OCI-LY7 (cell line): Measurements from ENCODE around the gene GPRIN3. TPM values are rescaled to one million over a fixed set of nuclear protein-coding genes. Genes with fewer than 3 reads are reported as not detected.

Experiments used
- BruUV-seq: library from RNA; stranded (reverse); fragments of 400-500 nt; replicated peaks from 2 replicates; lab custom pipeline; 2021; lab: Mats Ljungman, UMichigan
- CTCF ChIA-PET: fragments of 300-600 bp; sonication (Branson Sonifier 250); formaldehyde crosslinking; loops from one replicate; lab custom pipeline; 2022; ENCODE audit warnings: antibody characterized with exemption; ENCODE audit not compliant: unreplicated experiment; lab: Charles Lee
- POLR2A ChIA-PET: fragments of 300-600 bp; sonication (Branson Sonifier 250); formaldehyde crosslinking; loops from one replicate; lab custom pipeline; 2022; ENCODE audit warnings: antibody characterized with exemption; lab: Charles Lee
- DNase-seq: peaks from one replicate; pipeline ENCODE4 v3.0.0-alpha.2; 2015; ENCODE audit warnings: low spot score
- H2AFZ ChIP-seq: fragments of 200-600 bp; sonication (generic), shearing (Covaris generic); 2 replicates; pipeline ENCODE4 v1.6.1; 2014; ENCODE audit warnings: mild to moderate bottlenecking, antibody characterized with exemption, low read length, moderate library complexity
- H3K27ac ChIP-seq: fragments of 200-600 bp; sonication (generic); 2 replicates; pipeline ENCODE4 v1.5.1; 2014; ENCODE audit warnings: mixed run types, low read depth, mild to moderate bottlenecking, moderate library complexity, low read length, inconsistent platforms; ENCODE audit not compliant: poor library complexity, severe bottlenecking
- H3K36me3 ChIP-seq: fragments of 200-600 bp; sonication (generic); 2 replicates; pipeline ENCODE4 v1.6.1; 2014; ENCODE audit warnings: mild to moderate bottlenecking, antibody characterized with exemption, low read length, moderate library complexity, mixed read lengths; ENCODE audit not compliant: insufficient read depth
- H3K4me1 ChIP-seq: fragments of 200-600 bp; sonication (generic); 2 replicates; pipeline ENCODE4 v1.5.1; 2014; ENCODE audit warnings: mild to moderate bottlenecking, low read length; ENCODE audit not compliant: insufficient read depth, poor library complexity, severe bottlenecking
- H3K4me2 ChIP-seq: fragments of 200-600 bp; sonication (generic); 2 replicates; pipeline ENCODE4 v1.6.1; 2014; ENCODE audit warnings: mild to moderate bottlenecking, low read length
- H3K4me3 ChIP-seq: fragments of 200-600 bp; sonication (generic); 2 replicates; pipeline ENCODE4 v1.5.1; 2014; ENCODE audit warnings: mild to moderate bottlenecking, low read depth, low read length; ENCODE audit not compliant: poor library complexity, severe bottlenecking
- H3K79me2 ChIP-seq: fragments of 200-600 bp; sonication (generic); 2 replicates; pipeline ENCODE4 v1.6.1; 2016; ENCODE audit warnings: low read depth, mild to moderate bottlenecking, low read length, moderate library complexity, mixed read lengths; ENCODE audit not compliant: insufficient read depth
- H3K9me2 ChIP-seq: fragments of 200-600 bp; sonication (generic); 2 replicates; pipeline ENCODE4 v1.6.1; 2016; ENCODE audit warnings: mild to moderate bottlenecking, low read length, mixed read lengths; ENCODE audit not compliant: insufficient read depth
- H3K9me3 ChIP-seq: fragments of 200-600 bp; sonication (generic); 2 replicates; pipeline ENCODE4 v1.6.1; 2014; ENCODE audit warnings: mild to moderate bottlenecking, mixed run types, low read length, mixed read lengths
- H4K20me1 ChIP-seq: fragments of 200-600 bp; sonication (generic); 2 replicates; pipeline ENCODE4 v1.6.1; 2014; ENCODE audit warnings: mild to moderate bottlenecking, antibody characterized with exemption, low read length, moderate library complexity, mixed read lengths; ENCODE audit not compliant: insufficient read depth
- EZH2phosphoT487 ChIP-seq: fragments of 200-600 bp; sonication (generic); IDR thresholded peaks from 2 replicates; pipeline ENCODE4 v1.6.1; 2018; ENCODE audit warnings: low read depth, borderline replicate concordance, mild to moderate bottlenecking, mixed run types, antibody characterized with exemption, low read length, moderate library complexity, mixed read lengths
- intact Hi-C: fragments of 100-400 bp; cut with micrococcal nuclease; formaldehyde crosslinking; loops from one replicate; pipeline ENCODE4 v1.10.0; 2022; ENCODE audit not compliant: unreplicated experiment
- total RNA-seq, 2 experiments: library from RNA; depleted of rRNA in 1 of 2; stranded (reverse); fragments of >200 nt in 1 of 2; shearing (Covaris generic) in 1 of 2; gene quantifications; 2 replicates each; pipeline ENCODE4 v1.2.3, GENCODE V29; 2014 to 2022
- TF ChIP-seq, protein P1 (sequence below): fragments of 200-600 bp; sonication (generic); conservative IDR thresholded peaks from 2 replicates; pipeline ENCODE4 v1.5.1; 2014; ENCODE audit warnings: mild to moderate bottlenecking, antibody characterized with exemption, low read length, moderate library complexity, mixed read lengths

The GPRIN3 gene
- total RNA-seq, 2 experiments from 2014 or later: 4.6 to 9.3 TPM

DNA sequence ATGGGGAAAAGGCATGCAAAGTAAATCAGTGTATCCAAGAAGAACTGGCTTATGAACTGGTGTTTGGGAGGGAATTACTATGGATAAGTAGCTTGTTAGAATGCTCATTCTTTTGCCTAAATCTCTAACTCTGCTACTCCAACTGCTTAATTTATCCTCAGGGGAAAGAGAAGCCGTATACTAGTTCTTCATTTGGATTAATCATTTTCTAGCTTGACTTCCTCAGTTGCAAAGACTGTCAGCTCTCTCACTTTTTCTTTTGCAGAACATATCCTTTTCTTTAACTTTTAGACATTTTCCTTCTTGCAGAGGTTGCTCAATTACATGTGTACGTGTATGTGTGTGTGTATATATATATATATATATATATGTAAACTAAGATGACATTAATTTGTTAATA lies 21.9 kb downstream of the GPRIN3 start:
- TF ChIP-seq, protein P1, sequence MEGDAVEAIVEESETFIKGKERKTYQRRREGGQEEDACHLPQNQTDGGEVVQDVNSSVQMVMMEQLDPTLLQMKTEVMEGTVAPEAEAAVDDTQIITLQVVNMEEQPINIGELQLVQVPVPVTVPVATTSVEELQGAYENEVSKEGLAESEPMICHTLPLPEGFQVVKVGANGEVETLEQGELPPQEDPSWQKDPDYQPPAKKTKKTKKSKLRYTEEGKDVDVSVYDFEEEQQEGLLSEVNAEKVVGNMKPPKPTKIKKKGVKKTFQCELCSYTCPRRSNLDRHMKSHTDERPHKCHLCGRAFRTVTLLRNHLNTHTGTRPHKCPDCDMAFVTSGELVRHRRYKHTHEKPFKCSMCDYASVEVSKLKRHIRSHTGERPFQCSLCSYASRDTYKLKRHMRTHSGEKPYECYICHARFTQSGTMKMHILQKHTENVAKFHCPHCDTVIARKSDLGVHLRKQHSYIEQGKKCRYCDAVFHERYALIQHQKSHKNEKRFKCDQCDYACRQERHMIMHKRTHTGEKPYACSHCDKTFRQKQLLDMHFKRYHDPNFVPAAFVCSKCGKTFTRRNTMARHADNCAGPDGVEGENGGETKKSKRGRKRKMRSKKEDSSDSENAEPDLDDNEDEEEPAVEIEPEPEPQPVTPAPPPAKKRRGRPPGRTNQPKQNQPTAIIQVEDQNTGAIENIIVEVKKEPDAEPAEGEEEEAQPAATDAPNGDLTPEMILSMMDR: no peak
- H4K20me1 ChIP-seq: no peaks in the 10 kb centered on the region
- H3K79me2 ChIP-seq: no peaks in the 10 kb centered on the region
- POLR2A ChIA-PET: interaction anchor here (0.7 to 2.3 kb wide), 6 partner anchors 8 to 149 kb away, joined by 3 to 8 read pairs (median 4); no protein-coding TSS in a partner anchor
- H3K36me3 ChIP-seq: no peaks in the 10 kb centered on the region
- H3K9me2 ChIP-seq: no peaks in the 10 kb centered on the region
- DNase-seq: no peak
- no peak overlapping the region for H3K4me2 ChIP-seq
- BruUV-seq: no TSS peak
- H3K4me1 ChIP-seq: peaks cover 12% of the 10 kb centered on the region
- intact Hi-C loops: no loop called here
- CTCF ChIA-PET: no interaction called here
- no peak overlapping the region for H3K27ac ChIP-seq
- no peaks in the 10 kb centered on the region for H3K9me3 ChIP-seq
- H3K4me3 ChIP-seq: no peak overlapping the region
- H2AFZ ChIP-seq: no peak overlapping the region

DNA sequence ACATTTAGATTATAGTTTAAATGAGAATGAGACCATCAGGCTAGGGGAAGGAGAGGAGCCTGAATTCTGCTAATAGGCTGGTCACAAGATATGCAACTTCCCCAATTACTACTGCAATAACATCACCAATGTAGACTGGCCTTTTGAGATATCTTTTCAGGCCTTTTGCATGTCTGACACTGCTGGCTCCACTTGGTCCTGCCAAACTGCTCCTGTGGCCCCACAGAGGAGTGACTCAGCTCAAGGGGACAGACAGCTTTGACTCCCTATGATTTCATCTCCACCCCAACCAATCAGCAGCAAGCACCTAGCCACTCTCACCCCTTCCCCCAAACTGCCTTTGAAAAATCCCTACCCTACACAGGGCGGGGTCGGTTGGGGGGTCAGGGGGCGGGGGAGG lies 22.8 kb downstream of the GPRIN3 start:
- Histone ChIP-seq H3K36me3 (no peaks in the 10 kb centered on the region), H3K9me3 (no peaks in the 10 kb centered on the region), H3K27ac (no peak overlapping the region), H2AFZ (no peak overlapping the region), H3K4me2 (no peak overlapping the region), H3K79me2 (no peaks in the 10 kb centered on the region), H3K4me1 (peaks cover 3% of the 10 kb centered on the region), H4K20me1 (no peaks in the 10 kb centered on the region), H3K4me3 (no peak overlapping the region), H3K9me2 (no peaks in the 10 kb centered on the region)
- TF ChIP-seq EZH2phosphoT487: no peak
- TF ChIP-seq, protein P1: no peak
- intact Hi-C loops: no loop called here
- CTCF ChIA-PET: no interaction called here
- POLR2A ChIA-PET: interaction anchor here (0.7 to 0.8 kb wide), 2 partner anchors 25 to 26 kb away, joined by 5 to 6 read pairs; no protein-coding TSS in a partner anchor
- DNase-seq: no peak
- BruUV-seq: no TSS peak

DNA sequence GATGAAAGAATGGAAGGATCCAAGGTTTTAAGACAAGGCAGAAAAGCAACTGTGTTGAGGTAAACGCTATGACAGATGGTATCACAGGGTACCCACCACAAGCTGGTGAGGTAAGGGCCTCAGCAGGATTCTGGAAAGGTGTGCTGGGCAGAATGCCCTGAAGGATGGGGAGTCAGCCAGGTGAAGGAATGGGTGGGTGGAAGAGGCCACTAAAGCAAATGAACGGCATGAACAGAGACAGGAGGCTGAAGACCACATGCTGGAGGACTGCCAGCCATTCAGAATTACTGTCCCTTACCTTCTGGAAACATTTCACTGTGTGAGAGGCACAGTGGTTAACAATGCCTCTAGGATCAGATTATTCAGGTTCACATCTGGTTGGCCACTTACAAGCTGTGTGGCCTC lies 23.6 kb downstream of the GPRIN3 start:
- no peak for TF ChIP-seq EZH2phosphoT487
- TF ChIP-seq, protein P1: no peak
- H3K4me2 ChIP-seq: no peak overlapping the region
- no peaks in the 10 kb centered on the region for H3K4me1 ChIP-seq
- ChIA-PET POLR2A (interaction anchor here (0.5 to 0.8 kb wide), 3 partner anchors 23 to 26 kb away, joined by 3 to 6 read pairs (median 5); no protein-coding TSS in a partner anchor), CTCF (no interaction called here)
- DNase-seq: no peak
- H4K20me1 ChIP-seq: no peaks in the 10 kb centered on the region
- H2AFZ ChIP-seq: no peak overlapping the region
- H3K36me3 ChIP-seq: no peaks in the 10 kb centered on the region
- H3K4me3 ChIP-seq: no peak overlapping the region
- H3K9me3 ChIP-seq: no peaks in the 10 kb centered on the region
- intact Hi-C loops: no loop called here
- H3K79me2 ChIP-seq: no peaks in the 10 kb centered on the region
- H3K27ac ChIP-seq: no peak overlapping the region
- H3K9me2 ChIP-seq: no peaks in the 10 kb centered on the region
- BruUV-seq: no TSS peak
